GM18498 (cell line): ENCODE results near the gene SH2D3C.
"Not testable (repeated sequence)": the region's sequence is repeated elsewhere in the genome, so short reads cannot be mapped to it uniquely, and the experiment has no call there.

Experiments used
- ATAC-seq: cut with Tn5 transposase; IDR thresholded peaks from one replicate; pipeline ENCODE4 v1.9.1; 2021; ENCODE audit warnings: mild to moderate bottlenecking, moderate library complexity; ENCODE audit not compliant: unreplicated experiment

Gene SH2D3C

GRCh38 chr9:127785933-127786772 is 7.7 kb upstream of the SH2D3C start, which contains the start of gene CDK9:
Gene CDK9 (plus strand): TSS chr9:127786034. CDS start chr9:127786149, 115 bp downstream.
- ATAC-seq, result peak; percentile 65

DNA sequence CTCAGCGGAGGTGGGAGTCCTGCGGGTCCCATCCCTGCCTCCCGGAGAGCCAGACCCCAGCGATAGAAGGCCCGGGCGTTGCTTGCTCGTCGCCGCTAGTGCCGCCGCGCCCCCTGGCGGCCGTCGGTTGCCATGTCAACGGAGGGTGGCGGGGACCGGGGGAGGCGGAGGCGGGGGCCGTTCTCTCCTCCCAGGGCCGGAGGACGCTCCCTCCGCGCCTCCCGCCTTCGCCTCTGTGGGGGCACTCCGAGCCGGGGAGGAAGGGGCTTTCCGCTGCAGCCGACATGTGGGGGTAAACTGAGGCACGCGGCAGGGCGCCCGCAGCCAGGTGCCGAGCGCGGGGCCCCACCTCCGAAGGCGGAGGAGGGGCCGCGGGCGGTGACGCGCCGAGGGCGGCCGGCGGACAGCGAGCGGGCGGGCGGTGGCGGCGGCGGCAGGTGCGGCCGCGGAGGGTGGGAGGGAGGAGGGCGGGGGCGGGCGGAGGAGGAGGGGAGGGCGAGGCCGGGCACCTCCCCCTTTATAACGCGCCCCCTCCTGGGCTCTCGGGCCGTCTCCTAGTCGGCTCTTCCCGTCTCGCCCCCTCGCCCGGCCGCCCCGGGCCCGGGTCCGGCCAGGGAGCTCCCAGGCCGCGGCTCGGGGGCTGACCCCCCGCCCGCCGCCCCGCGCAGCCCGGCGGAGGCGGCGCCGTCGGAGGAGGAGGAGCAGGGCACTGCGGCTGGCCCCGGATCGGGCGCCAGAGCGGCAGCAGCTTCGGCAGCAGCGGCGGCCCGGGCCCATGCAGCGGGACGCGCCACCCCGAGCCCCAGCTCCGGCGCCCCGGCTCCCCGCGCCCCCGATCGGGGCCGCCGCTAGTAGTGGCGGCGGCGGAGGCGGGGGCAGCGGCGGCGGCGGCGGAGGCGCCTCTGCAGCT is 6.8 kb upstream of the SH2D3C start:
- peak; percentile 56 for ATAC-seq

- no peak for ATAC-seq
Measured at GRCh38 chr9:127783111-127784008, 4.9 kb upstream of the SH2D3C start.

DNA sequence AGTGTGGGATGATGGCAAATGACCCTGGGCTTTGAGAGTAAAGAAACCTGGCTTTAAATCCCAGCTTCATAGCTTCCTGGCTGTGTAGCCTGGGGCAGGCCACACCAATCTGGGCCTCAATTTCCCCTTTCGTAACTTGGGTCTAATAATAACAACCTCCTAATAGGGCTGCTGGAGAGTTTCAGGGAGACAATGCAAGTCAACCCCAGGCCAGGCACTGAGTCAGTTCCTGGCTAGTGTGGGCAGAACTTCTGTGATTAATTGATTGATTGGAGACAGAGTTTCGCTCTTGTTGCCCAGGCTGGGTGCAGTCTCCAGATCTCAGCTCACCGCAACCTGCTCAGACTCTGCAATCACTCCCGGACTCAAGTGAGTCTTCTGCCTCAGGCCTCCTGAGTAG is 3.3 kb upstream of the SH2D3C start:
- no peak for ATAC-seq

GRCh38 chr9:127780909-127781308 is 2.4 kb upstream of the SH2D3C start:
- ATAC-seq, result not testable (repeated sequence)

GRCh38 chr9:127780126-127780885 is 1.8 kb upstream of the SH2D3C start:
- ATAC-seq, result no peak

DNA sequence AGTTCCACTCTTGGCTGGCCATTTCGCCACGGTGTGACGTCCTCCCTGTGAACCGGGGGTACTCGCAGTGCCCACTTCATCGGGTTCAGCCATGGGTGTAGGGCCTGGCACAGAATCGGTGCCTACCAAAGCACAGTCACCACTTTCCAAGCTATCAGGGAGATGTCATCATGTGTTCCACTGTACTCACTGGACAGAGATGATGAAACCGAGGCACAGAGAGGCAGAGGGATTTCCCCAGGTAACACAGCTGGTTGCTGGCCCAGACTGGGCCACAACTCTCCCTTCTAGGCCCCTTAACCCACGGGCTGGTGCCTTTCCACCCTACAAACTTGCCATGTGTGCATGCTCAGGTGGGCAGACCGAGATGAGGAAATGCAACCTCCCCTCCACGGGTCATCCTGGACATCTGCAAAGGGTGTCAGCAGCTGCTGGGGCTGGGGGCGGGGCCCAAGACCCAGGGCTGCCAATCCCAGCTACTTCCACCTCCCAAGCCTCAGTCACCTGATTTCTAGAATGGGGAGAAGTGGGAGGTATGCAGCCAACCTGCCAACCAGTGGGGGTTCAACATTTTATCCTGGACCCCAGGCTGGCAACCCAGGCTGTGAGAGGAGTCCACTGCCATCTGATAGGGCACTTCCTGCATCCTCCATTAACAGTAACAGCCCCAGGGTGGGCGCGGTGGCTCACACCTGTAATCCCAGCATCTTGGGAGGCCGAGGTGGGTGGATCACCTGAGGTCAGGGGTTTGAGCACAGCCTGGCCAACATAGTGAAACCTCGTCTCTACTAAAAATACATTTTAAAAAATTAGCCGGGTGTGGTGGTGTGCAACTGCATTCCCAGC is 893 bp upstream of the SH2D3C start:
- ATAC-seq, result peak; percentile 42

DNA sequence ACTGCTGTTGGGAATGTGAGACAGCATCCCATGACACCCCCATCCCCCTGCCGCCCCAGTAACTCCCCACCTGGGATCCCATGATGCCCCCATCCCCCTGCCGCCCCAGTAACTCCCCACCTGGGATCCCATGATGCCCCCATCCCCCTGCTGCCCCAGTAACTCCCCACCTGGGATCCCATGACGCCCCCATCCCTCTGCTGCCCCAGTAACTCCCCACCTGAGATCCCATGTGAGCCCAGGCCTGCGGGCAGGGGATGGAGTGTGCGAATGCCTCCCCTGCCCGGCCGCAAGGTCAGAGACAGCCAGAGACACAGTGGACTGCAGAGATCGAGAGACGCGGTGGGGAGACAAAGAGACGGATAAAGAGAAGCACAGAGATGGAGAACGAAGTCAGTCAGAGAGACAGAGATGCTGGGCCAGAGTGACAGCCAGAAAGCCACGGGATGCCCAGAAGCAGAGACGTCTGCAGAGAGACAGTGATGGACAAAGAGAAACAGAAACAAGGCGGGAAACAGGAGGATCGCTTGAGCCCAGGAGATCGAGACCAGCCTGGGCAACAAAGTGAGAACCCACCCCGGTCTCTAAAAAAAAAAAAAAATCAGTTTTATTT is 992 bp downstream of the SH2D3C start:
- no peak for ATAC-seq

DNA sequence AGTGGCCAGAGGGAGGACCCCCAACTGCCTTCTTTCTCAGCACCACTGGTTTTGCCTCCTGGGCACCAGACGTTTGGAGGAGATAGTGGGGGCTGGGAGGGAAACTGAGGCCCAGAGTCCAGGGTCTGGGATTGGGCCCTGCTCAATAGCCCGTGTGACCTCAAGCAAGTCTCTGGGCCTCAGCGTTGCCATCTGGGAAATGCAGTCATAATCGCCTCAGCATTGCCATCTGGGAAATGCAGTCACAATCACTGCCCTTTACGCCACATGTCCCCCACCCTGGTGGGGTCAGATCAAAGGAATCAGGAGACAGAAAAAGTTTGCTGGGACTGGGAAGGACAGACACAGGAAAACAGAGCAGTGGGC is 1.6 kb downstream of the SH2D3C start:
- no peak for ATAC-seq

- peak; percentile 34 for ATAC-seq
Measured at GRCh38 chr9:127776195-127776923, 2.1 kb downstream of the SH2D3C start.

DNA sequence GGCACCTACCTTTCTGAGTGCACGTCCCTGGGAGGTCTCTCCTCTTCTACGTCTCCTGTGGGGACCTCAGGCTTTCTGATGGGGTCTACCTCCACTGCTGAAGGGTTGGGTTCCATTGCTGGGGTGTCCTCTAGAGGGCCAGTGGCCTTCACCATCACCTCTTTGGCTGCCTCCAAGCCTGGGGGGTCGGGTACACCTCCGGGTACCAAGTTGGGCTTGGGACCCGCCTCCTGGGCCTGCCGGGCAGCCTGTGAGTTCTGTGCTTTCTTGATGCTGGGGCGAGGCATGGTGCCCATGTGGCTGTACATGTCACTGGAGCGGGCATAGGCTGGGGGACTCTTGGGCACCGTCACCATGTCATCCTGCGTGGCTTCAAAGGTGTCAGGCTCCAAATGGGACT is 4.5 kb downstream of the SH2D3C start:
- no peak for ATAC-seq

DNA sequence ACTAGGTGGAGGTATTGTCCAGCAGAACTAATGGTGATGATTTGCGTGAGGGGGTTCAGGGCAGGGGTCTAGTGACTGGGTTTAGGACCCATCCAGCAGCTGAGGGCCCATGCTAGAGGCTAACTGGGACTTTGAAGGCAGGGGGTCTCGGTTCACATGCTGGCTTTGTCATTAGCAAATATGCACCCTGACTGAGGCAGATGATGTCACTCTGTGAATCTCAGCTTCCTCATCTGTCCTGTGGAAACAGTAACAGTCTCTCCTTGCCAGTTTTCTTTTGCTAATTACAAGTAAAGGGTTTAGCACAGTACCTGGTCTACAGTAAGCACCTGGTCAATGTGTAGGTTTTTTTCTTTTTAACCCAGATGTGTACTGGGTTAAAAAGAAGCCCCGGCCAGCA is 5.2 kb downstream of the SH2D3C start:
- ATAC-seq, result no peak

DNA sequence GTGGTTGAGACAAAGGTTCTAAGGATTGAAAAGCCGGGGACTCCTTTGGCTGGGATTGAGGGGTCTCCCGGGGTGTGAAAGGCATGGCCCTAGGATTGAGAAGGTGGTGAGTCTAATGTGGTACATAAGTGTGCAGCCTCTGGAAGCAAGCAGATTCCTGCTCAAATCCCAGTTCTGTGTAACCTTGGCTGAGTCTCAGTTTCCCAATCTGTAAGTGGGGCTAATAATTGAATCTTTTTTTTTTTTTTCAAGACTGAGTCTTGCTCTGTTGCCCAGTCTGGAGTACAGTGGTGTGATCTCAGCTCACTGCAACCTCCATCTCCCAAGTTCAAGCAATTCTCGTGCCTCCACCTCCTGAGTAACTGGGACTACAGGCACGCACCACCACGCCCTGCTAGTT is 5.9 kb downstream of the SH2D3C start:
- no peak for ATAC-seq

DNA sequence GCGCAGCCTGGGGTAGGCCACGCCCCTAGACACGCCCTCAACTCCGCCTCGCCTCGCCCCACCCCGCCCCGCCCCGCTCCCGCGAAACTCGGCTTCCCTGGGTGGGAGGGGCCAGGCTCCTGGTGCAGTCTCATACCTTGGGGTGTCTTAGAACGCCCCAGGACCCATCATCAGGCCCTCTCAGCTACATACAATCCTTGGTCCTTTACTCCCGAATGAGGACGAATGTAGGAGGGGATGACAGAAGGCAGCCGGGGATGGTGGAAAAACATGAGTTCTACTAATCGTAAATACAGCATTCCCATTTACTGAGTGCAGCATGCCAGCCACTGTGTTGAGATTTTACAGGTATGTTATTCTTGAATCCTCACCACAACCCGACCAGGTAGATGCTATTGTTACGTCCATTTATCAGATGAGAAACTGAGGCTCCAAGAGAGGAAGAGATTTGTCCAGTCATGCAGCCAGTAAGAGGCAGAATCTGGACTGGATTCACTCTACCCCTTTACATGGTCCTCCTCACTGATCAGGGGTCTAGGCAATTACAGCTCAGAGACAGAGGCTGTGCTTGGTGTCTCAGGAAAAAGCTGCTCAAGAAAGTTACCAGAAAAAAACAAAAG is 6.8 kb downstream of the SH2D3C start:
- ATAC-seq, result no peak

DNA sequence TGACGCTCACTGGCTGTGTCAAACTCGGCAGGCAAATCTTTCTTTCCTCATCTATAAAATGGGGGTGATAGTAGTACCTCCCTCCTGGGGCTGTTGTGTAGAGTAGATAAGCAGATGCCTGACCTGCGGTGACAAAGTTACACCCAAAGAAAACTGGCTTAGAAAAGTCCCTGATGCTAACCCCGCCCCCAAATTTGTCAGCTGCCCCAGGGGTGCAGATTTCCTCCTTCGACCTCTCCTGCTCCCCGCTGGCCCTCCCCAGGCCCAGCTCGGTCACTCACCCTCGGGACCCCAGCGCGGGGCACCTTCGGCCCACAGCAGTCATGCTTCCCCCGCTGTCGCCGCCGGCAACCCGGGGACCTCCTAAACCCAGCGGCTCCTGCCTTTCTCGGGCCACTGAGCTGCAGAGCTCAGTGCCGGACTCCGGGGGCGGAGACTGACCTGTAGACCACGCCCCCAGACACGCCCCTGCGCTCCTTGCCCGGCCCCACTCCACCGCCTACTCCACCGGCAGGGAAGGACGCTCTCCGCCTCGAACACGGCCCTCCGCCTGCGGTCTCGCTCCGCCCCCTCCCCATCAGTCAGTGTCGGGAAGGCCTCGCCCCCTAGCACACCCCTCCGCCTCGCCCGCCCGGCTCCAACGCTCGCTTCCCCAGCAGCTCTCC is 7.4 kb downstream of the SH2D3C start:
- ATAC-seq, result peak; percentile 91

- no peak for ATAC-seq
Measured at GRCh38 chr9:127770583-127770904, 7.9 kb downstream of the SH2D3C start.

DNA sequence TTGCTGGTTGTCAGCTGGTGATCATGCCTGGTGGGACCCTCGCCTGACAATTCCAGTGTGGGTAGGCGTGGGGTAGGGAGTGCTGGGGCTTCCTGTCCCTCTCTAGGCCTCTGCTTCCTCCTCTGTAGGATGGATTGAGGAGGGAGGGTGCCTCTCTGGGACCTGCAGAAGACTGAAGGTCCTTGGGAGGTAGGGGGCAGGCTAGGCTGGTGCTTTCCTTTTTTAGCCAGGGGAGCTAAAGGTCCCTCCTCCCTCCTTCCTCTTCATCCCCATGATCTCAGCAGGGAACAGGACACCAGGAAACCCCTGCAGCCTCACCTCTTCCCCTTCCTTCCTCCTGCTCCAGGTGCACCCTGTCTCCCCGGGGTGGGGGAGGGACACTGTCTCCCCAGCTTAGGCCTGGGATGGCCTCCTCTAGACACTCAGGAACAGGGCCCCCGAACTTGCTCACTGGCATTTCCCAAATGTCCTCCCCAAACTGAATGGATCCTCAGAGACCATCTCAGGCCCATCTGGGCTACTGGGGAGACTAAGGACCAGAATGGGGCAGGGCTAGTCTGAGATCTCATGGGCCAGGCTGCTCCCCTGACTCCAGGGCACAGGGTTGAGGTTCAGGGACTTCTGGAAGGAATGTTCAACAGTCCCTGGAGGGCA is 8.4 kb downstream of the SH2D3C start:
- ATAC-seq, result no peak
